Hypothalamus (tissue), 51 donors: Measurements from ENCODE around the gene APH1B.
A peak's percentile ranks its signal among the peaks of the same experiment; 100 is the strongest.
"Not testable (repeated sequence)": the region's sequence is repeated elsewhere in the genome, so short reads cannot be mapped to it uniquely, and the experiment has no call there.

Experiments used
- DNase-seq, 51 donors: peaks; one replicate each; lab custom pipeline; 2025; lab: John Stamatoyannopoulos, UW

APH1B gene

GRCh38 chr15:63327648-63328421, 50.4 kb downstream of the APH1B start:
- DNase-seq: no peak

GRCh38 chr15:63329567-63330350, 52.4 kb downstream of the APH1B start:
- DNase-seq: no peak

- no peak for DNase-seq
Observed at GRCh38 chr15:63330926-63331325, 53.5 kb downstream of the APH1B start.

- DNase-seq: peak in 1 of 51 donors; percentile 9
Observed at GRCh38 chr15:63331456-63331855, 54.1 kb downstream of the APH1B start.

GRCh38 chr15:63332367-63333124, 55.1 kb downstream of the APH1B start:
- no peak for DNase-seq

- no peak for DNase-seq
Observed at GRCh38 chr15:63334821-63335220, 57.4 kb downstream of the APH1B start.

- no peak for DNase-seq
Observed at GRCh38 chr15:63335543-63336240, 58.3 kb downstream of the APH1B start.

- no peak for DNase-seq
Observed at GRCh38 chr15:63337046-63337445, 59.6 kb downstream of the APH1B start.

- no peak for DNase-seq
Observed at GRCh38 chr15:63338170-63338569, 60.8 kb downstream of the APH1B start.

- peak in 3 of 51 donors; percentile 10 to 44 (median 16) for DNase-seq
Observed at GRCh38 chr15:63339006-63339766, 61.8 kb downstream of the APH1B start.

GRCh38 chr15:63339836-63340235, 62.4 kb downstream of the APH1B start:
- no peak for DNase-seq

GRCh38 chr15:63340353-63340752, 62.9 kb downstream of the APH1B start:
- no peak for DNase-seq

- no peak for DNase-seq
Observed at GRCh38 chr15:63340878-63341277, 63.5 kb downstream of the APH1B start.

- no peak for DNase-seq
Observed at GRCh38 chr15:63341898-63342297, 64.5 kb downstream of the APH1B start.

GRCh38 chr15:63342996-63343562, 65.7 kb downstream of the APH1B start:
- DNase-seq: not testable (repeated sequence)

- no peak for DNase-seq
Observed at GRCh38 chr15:63344731-63345390, 67.5 kb downstream of the APH1B start.

- DNase-seq: no peak
Observed at GRCh38 chr15:63345391-63345752, 68.0 kb downstream of the APH1B start.

- DNase-seq: no peak
Observed at GRCh38 chr15:63347074-63347857, 69.9 kb downstream of the APH1B start.
